ENCODE data around the gene CAV3.

- TF ChIP-seq POLR2A (IDR thresholded peaks at IDR 0.05; ENCODE audit: low read length), result no peak
- no peak for TF ChIP-seq GATA1 (IDR thresholded peaks at IDR 0.05; ENCODE audit: low read depth, low read length)
These were observed 15.7 kb downstream of the CAV3 start for GRCh38 chr3:8749316-8749715.

Data from erythroblast (primary cell).